Measurements from ENCODE around the gene IRF2. TPM values are rescaled to one million over a fixed set of nuclear protein-coding genes. Genes with fewer than 3 reads are reported as not detected.

Gene IRF2
- total and polyA plus RNA-seq, 2 of the 8 experiments (the other 6 are each of a cell fraction or from before 2014, with no cell fraction given): 13.8 to 17.0 TPM

DNA sequence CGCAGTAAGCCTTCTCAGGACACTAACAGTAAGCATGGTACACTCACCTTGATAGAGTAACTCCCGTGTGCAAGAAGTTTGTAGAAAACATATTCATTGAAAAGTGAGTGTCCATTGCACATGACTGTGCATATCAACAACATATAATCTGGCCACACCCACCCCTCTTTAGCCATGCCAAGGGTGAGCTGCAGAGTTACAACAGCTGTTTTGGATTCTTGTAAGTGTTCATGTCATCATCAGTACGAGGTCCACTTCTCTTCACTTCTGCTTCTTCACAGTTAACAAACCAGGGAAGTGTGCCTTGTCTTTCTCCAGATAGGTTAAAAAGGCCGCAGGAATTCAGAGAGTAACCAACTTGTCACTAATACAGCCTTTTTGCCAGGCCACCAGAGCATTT is 116.6 kb downstream of the IRF2 start:
- CTCF ChIA-PET (ENCODE audit: partially characterized antibody): no interaction called here
- H3K27ac ChIP-seq (ENCODE audit: low read depth, low read length): no peak overlapping the region
- no peak for FAIRE-seq

More for the DNA sequence above, 116.6 kb downstream of the IRF2 start:
- H2BK120ac ChIP-seq (replicated peaks; ENCODE audit: low read depth, low read length): no peak overlapping the region
- H3K56ac ChIP-seq (replicated peaks; ENCODE audit: insufficient read length, low read depth, low read length): no peak overlapping the region
- TF ChIP-seq BCL11A (IDR thresholded peaks at IDR 0.05; ENCODE audit: low read depth in 2 of 2, low read length in 2 of 2): no peak
- no peak for TF ChIP-seq SAP30 (IDR thresholded peaks at IDR 0.05; ENCODE audit: insufficient read depth, insufficient replicate concordance, low read length)
- TF ChIP-seq ZNF274 (IDR thresholded peaks at IDR 0.05; ENCODE audit: borderline replicate concordance, extremely low read depth, low read length): no peak
- TF ChIP-seq EP300 (IDR thresholded peaks at IDR 0.05; ENCODE audit: borderline replicate concordance in 1 of 2, low read depth in 2 of 2, low read length in 2 of 2): no peak
- TF ChIP-seq, protein P1, sequence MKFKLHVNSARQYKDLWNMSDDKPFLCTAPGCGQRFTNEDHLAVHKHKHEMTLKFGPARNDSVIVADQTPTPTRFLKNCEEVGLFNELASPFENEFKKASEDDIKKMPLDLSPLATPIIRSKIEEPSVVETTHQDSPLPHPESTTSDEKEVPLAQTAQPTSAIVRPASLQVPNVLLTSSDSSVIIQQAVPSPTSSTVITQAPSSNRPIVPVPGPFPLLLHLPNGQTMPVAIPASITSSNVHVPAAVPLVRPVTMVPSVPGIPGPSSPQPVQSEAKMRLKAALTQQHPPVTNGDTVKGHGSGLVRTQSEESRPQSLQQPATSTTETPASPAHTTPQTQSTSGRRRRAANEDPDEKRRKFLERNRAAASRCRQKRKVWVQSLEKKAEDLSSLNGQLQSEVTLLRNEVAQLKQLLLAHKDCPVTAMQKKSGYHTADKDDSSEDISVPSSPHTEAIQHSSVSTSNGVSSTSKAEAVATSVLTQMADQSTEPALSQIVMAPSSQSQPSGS (IDR thresholded peaks at IDR 0.05; ENCODE audit: low read length): no peak
- no peak overlapping the region for H3K14ac ChIP-seq (ENCODE audit: insufficient read length)
- no peak for DNase-seq (ENCODE audit: low read depth in 1 of 2, low spot score in 2 of 2)
- H3K79me2 ChIP-seq (ENCODE audit: control insufficient read depth in 1 of 2, insufficient read depth in 2 of 2, low read length in 2 of 2): no peaks in the 10 kb centered on the region
- no peak overlapping the region for H2BK5ac ChIP-seq (ENCODE audit: low read depth, low read length)
- no peak overlapping the region for H3K4ac ChIP-seq (replicated peaks; ENCODE audit: insufficient read length, low read depth, low read length)
- POLR2A ChIA-PET (ENCODE audit: partially characterized antibody): interaction anchor here (1.1 kb wide), 1 partner anchor 267 kb away, joined by 3 read pairs; no protein-coding TSS in a partner anchor
- no peak overlapping the region for H3K18ac ChIP-seq (ENCODE audit: extremely low read depth, low read length)
- no peak overlapping the region for H3K9ac ChIP-seq (replicated peaks in 1 of 4; ENCODE audit: extremely low read depth in 1 of 4, low read depth in 3 of 4, low read length in 3 of 4)
- H3K4me3 ChIP-seq (ENCODE audit: extremely low read depth in 1 of 4, insufficient read depth in 2 of 4, low read depth in 3 of 4, low read length in 4 of 4): no peak overlapping the region
- no peaks in the 10 kb centered on the region for H4K20me1 ChIP-seq (replicated peaks in 1 of 2; ENCODE audit: control insufficient read depth in 1 of 2, insufficient read depth in 2 of 2, low read length in 2 of 2)
- no peak overlapping the region for H4K8ac ChIP-seq (ENCODE audit: extremely low read depth, insufficient read depth, low read length)
- H3K23ac ChIP-seq (ENCODE audit: insufficient read length): no peak overlapping the region
- no peak overlapping the region for H4K91ac ChIP-seq (replicated peaks; ENCODE audit: insufficient read length, low read length)
- H2BK15ac ChIP-seq (ENCODE audit: low read length): no peak overlapping the region
- no peaks in the 10 kb centered on the region for H3K36me3 ChIP-seq (ENCODE audit: control insufficient read depth in 2 of 4, insufficient read depth in 4 of 4, low read length in 3 of 4)
- no peak overlapping the region for H2AFZ ChIP-seq (ENCODE audit: low read length)
- H3K79me1 ChIP-seq (ENCODE audit: low read depth, low read length): no peaks in the 10 kb centered on the region
- H3K27me3 ChIP-seq (replicated peaks in 1 of 4; ENCODE audit: control insufficient read depth in 3 of 4, extremely low read depth in 1 of 4, insufficient read depth in 3 of 4, low read length in 3 of 4): no peaks in the 10 kb centered on the region
- 92% methylated on average over 4 of the region's 4 CpGs; no CpG with 5 or more reads in 1 of the 2 experiments for WGBS, 2 experiments (ENCODE audit: extremely low coverage in 1 of 2, insufficient coverage in 1 of 2, insufficient read length in 1 of 2, insufficient replicate concordance in 2 of 2, low coverage in 1 of 2, low lambda C conversion rate in 2 of 2, missing lambda C conversion rate in 1 of 2)
- H4K5ac ChIP-seq (ENCODE audit: insufficient read length, low read depth, low read length): no peak overlapping the region
- H2BK20ac ChIP-seq (ENCODE audit: low read length): no peak overlapping the region
- H3K9me3 ChIP-seq (ENCODE audit: insufficient read depth in 2 of 2, low read depth in 1 of 2, low read length in 1 of 2): no peaks in the 10 kb centered on the region
- no peak overlapping the region for H2BK12ac ChIP-seq (ENCODE audit: low read depth, low read length)
- H3K4me2 ChIP-seq (ENCODE audit: insufficient read depth in 1 of 2, low read depth in 2 of 2, low read length in 2 of 2): no peak overlapping the region
- no peaks in the 10 kb centered on the region for H3K23me2 ChIP-seq (ENCODE audit: low read depth, low read length)
- no peak overlapping the region for H2AK5ac ChIP-seq (ENCODE audit: low read depth, low read length)
- peaks cover 0 to 9% (median 2%) of the 10 kb centered on the region in 4 experiments; a peak in 3 of 7 replicates for H3K4me1 ChIP-seq (replicated peaks in 1 of 4; ENCODE audit: control insufficient read depth in 3 of 4, insufficient read depth in 4 of 4, low read length in 3 of 4)
